HG03025 (cell line): ENCODE data around the gene APMAP.
"Not testable (repeated sequence)": the region's sequence is repeated elsewhere in the genome, so short reads cannot be mapped to it uniquely, and the experiment has no call there.

Experiments used
- ATAC-seq: cut with Tn5 transposase; IDR thresholded peaks from one replicate; pipeline ENCODE4 v1.9.1; 2021; ENCODE audit warnings: mild to moderate bottlenecking, moderate library complexity; ENCODE audit not compliant: unreplicated experiment, low FRiP score

The APMAP gene

DNA sequence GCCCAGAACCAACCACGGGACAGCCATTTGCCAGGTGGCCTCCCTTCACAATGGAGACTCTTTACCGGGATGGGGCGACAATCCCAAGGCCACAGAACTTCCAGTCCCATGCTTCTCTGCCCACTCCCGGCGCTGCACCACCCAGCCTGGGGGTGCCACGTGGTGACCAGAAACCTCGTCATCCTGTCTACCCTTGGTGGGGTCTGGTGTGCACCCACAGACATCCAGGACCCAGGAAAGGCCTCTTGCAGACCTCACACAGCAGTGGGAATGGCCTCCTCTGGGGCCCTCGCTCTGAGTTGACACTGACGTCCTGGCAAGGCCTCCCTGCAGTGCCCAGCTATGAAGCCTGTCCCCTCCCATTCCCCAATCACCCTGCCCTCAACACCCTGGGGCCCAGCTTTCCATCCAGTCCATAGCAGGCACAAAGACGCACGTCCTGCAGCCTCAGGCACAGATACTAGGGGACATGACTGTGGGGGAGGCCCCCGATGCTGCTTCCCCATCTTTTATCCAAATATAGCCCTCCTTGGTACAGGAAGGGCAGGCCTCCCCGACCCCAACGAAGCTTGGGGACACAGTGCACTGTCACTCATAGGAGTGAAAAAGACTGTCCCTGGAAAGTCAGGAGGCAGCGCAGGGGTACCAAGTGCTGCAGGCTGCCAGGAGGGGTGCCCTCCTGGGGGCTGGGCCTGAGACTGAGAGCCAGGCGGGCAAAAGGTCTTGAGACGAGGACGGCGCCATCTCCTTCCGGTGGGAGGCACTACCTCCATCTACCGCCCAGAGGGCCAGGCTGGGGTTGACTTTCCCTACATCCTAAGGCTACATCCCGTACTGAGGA lies 36.3 kb downstream of the APMAP start:
- no peak for ATAC-seq

DNA sequence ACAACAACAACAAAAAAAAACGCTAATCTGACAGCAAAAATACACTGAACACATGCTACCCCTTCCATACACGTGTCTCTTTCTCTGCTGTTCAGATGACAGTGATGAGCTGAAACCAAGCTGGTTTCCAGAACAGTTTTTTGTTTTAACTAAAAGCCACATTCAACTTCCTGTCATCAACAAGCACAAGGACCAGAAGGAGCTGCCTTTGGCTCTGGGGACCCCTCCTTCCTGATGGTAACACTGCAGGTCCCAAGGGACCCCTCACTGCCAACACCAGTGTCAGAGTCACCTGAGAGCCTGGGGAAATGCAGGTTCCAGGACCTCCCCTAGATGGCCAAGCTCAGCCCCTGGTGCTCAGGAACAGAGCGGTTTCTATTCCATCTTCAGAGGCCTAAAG lies 37.5 kb downstream of the APMAP start:
- peak; percentile 61 for ATAC-seq

DNA sequence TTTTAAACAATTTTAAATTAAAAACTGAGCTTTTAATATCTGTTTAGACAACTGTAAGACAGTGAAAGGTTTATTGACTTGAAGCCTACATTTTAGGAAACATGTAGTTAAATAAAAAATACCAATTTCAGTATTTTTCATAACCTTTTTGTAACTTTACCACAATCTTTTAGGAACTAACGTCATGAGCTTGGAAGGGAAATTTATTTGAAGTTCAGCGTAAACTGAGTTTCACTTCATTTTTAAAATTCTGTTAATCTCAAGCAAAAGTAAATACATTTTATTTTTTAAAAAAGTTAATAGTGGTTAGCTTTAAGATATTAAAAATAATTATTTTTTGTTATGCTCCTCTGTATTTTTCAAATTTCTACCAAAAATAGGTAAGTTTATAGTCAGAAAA lies 38.0 kb downstream of the APMAP start:
- no peak for ATAC-seq

DNA sequence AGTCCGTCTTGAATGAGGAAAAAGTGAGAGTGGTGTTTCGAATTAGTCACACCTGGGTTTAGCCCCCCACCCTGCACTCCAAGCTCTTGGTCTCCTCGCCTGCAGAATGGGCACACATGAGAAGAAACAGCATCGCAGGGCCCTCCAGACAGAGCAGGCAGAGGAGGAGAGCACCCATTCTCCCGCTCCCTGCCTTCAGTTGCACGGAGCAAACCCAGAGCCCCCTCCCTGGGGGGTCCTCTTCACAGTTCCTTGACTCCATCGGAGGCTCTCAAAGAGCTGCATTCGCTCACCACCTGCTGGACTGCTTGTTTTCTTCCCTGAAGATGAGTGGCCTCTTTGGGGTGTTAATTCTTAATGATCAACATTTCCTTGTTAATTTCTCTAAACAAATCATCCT lies 38.4 kb downstream of the APMAP start:
- ATAC-seq, result no peak

DNA sequence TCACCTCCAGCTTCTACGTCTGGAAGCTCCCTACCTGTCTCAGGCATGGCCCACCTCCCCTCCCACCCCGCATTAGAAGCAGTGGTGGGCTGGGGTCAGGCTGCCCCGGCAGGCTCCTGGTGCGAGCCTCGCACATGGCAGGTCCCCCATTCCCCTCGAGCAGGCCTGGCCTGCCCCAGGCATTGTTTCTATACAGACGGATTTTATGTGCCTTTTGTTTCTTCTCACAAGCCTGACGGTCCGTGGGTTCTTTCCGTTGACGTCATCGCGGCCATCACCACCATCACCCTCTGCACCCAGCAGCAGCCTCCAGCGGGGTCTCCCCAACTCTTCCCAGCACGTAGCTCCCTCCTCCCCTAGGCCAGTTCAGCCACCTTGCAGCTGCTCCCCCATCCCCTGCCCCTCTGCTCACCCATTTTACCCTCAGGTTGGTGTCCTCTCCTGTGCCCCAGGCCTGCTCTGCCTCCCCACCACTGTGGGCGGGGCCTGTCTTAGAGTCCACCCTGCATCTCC lies 38.9 kb downstream of the APMAP start:
- no peak for ATAC-seq

DNA sequence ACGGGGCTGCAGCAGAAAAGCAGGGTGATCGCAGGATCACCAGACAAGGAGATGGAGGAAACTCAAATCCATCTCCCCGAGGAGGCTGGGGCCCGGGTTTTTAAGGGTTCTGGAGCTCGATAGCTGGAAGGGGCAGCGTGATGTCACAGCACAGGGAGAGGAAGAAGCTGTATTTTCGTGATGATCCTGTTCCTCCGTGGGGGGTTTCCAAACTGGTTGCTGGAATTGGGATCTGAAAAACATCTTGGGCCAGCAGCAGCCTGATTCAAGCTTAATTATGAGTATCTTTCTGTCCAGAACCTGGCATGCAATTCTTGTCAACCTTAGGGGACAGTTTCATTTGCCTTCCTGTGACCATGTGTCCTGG lies 39.4 kb downstream of the APMAP start:
- no peak for ATAC-seq

DNA sequence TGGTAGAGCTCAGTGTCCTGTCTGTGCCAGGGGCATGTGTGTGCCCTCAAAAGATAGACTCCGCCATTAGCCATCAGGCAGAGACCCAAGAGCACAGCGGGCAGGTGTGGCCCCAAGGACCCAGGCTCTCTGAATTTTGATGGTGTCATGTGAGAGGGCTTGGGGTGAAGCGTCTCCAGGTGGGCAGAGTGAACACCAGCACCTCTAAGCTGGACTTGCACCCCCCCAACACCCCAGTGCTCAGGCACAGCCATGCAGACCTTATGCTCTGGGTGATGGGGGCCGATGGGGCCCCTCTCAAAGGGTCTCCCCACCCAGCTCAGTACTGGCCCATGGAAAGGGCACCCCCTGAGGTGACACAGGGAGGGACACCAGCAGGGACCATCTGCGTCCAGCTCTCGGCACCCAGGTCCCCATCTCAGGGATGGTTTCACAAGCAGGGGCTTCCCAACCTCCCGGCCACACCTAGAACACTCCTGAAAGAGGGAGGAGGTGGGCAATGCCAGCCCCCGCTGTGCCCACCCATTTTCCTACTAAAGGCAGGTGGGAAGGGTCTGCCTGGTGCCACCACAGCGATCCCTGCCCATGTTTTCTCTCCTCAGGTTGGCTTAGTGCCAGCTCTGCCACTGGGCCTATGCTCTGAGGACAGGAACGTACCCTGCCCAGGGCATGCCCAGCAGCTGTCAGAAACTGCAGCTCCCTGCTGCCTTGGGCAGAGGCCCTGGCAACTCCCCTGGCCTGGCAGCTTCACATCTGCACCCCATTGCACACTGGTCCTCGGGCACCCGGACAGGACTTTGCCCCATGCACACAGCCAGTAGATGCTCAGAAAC lies 40.0 kb downstream of the APMAP start:
- no peak for ATAC-seq

DNA sequence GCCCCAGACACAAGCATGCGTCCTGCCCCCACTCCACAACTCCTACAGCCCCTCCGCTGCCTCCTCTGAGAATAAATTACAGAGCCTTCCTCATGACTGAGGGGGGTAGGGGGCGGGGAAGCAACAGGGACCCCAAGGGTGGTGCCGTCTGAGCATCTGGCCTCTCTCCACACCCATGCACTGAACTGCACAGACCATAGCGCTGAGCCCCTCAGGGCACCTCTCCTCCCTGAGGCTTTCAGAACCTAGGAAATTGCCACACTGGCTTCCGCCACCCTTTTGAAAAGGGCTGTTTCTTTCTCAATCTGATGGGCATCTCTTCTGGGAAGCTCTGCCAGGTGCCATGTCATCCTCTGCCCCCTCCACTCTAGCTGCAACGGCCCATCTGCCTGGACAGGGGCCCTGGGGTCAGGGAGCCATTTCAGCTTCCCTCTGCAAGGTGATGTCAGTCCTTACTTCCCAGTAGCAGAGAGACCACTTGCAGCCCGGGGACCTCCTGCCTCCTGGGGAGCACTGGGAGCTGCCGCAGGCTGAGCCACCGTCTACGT lies 40.9 kb downstream of the APMAP start:
- no peak for ATAC-seq

DNA sequence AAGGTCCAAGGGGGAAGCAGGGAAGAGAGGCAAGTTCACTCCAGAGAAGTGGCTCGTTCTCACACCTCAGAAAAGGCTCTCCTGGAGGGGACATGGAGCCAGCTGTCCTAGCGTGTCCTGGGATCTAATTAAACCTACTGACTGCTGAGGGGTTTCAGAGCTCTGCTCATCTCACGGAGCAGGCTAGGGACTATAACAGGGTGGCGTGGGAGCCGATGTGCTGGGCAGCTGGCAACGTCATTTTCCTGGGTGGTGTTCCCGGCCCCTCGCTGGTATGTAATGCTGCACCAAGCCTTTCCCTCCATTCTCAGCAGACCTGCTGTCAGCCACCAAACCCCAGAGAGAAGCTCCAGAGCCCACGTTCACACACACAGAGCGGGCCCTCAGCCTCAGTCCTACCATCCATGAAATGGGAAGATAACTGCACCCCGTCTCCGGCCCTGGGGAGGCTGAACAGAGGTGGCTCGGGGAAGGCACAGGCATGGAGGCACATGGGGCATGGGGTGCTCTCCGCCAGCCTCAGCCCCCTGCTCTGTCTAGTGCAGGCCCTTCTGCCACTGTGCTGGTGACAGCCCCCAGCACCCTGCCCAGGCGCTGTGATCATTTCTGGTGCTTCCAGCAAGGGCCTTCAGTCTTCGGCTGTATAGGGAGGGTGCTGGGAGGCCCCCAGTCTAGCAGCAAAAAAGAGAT lies 41.6 kb downstream of the APMAP start:
- ATAC-seq, result no peak

DNA sequence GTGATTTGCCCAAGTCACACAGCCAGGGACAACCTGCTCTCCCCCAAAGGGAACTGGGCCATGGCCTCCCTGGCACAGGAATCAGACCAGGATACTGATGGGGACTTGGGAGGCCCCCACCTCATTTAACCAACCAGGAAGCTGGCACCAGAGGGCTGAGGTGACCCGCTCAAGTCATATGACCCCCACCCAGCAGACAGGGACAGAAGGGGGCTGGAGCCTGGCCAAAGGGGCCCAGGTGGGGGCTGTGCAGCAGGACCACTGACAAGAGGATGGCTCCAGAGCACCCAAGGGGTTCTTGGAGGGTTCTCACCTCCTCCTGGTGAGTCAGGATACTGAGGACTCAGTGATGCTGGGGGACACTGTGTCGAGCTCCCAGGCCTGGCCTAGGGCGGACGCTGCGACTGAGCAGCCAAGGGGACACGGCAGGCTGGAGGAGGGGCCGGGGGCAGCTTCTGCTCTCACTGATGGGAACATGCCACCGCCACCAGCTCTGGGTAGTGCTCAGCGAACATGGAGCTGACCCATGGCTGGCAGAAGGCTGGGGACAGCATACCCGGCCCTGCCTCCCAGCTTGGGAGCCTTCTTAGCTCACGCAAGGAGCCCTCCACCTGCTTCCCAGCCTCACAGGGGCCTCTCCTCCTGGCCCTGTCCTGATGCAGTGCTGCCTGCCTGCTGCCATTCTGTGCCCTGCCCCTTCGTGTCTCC lies 42.3 kb downstream of the APMAP start:
- ATAC-seq, result no peak

DNA sequence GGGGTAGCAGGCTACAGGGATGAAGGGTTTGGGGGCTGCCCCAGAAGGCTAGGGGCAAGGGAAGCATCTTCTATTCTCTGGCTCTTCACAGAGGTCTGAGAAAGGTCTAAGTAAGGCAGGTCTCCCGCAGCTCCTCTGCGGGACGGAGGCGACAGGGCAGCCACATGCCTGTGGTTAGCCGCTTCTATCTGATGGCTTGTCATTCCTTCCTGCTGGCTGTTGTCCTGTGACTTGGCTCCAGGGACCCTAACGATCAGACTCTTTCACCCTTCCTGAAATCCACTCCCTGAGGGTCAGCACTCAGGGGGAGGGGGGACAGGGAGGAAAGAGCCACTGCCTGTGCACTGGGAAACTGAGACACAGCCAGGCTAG lies 42.8 kb downstream of the APMAP start:
- ATAC-seq, result no peak

DNA sequence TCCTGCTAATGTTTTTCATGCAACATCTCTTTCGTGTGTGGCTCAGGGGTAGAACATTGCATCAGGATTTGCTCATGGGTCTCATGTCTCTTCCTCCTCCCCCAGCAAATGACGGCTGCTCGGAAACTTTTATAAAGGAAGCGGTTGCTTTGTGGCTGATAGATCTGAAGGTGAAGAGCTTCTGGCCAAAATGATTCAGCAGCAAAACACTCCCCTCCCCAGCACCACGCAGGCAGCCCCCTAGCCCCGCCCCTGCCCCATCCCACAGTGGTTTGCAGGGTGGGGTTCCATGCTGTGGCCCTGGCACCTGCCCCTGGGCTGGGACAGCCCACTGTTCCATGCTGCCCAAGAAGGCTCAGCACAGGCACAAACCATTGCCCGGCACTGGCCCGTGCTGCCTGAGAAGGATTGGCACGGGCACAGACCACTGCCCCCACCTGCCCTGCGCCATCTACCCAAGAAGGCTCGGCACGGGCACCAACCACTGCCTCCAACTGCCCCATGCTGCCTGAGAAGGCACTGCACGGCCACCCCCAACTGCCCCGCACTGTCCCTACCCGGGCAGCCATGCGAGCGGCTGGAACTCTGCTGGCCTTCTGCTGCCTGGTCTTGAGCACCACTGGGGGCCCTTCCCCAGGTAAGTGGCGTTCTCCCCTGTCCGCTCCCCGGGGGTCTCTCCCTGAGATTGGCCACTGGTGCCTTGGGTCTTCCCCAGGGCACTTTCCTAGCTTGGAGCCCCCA lies 43.4 kb downstream of the APMAP start, which contains the start of gene CST7:
CST7 (plus strand) TSS at position 331 of the 741 bp plus-strand sequence; CDS start at position 568, 237 bp downstream.
- ATAC-seq, result no peak

DNA sequence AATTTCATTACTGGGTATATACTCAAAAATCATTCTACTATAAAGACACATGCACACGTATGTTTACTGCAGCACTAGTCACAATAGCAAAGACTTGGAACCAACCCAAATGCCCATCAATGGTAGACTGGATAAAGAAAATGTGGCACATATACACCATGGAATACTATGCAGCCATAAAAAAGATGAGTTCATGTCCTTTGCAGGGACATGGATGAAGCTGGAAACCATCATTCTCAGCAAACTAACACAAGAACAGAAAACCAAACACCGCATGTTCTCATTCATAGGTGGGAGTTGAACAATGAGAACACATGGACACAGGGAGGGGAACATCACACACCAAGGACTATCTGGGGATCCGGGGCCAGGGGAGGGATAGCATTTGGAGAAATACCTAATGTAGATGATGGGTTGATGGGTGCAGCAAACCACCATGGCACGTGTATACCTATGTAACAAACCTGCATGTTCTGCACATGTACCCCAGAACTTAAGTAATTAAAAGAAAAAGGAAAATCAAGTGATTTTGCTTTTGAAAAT lies 44.1 kb downstream of the APMAP start:
- not testable (repeated sequence) for ATAC-seq

DNA sequence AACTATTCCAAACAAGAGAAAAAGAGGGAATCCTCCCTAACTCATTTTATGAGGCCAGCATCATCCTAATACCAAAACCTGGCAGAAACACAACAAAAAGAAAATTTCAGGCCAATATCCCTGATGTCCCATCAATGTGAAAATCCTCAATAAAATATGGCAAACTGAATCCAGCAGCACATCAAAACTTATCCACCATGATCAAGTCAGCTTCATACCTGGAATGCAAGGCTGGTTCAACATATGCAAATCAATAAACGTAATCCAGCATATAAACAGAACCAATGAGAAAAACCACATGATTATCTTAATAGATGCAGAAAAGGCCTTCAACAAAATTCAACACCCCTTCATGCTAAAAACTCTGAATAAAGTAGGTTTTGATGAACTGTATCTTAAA lies 46.2 kb downstream of the APMAP start:
- not testable (repeated sequence) for ATAC-seq

DNA sequence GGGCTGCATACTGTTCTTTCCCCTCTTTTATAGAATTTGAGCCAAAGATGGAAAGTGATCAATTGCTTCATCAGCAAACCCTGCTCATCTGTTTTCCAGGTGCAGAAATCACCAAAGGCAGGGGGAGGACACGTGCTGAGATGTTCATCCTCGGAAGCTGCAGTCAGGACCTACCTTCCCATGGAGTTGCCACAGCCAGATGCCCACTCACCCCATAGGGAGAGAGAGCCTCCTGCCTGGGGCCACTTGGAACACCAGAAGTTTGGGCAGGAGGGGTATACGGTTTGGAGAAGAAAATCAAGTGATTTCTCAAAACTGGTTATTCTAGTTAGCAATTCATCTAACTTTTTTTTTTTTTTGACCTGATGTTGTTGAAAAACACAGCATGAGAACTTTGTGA lies 48.8 kb downstream of the APMAP start:
- ATAC-seq, result no peak

DNA sequence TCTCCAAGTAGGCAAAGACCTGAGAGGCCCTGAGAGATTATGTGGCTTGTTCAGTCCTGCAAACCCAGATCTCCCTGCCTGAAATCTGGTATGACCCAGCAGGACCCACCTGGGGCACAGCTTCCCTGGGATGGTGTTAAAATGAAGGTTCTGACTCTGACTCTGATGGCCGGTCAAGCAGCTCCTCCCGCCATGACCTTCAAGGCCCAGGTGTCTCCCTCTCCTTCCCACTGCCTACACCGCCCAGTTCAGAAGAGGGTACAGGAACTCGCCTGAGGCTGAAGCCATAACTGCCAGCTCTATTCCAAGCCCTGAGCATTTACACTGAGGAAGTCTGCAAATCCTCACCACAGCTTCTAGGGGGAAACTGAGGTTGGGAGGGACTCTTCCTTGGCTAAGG lies 49.4 kb downstream of the APMAP start:
- no peak for ATAC-seq

DNA sequence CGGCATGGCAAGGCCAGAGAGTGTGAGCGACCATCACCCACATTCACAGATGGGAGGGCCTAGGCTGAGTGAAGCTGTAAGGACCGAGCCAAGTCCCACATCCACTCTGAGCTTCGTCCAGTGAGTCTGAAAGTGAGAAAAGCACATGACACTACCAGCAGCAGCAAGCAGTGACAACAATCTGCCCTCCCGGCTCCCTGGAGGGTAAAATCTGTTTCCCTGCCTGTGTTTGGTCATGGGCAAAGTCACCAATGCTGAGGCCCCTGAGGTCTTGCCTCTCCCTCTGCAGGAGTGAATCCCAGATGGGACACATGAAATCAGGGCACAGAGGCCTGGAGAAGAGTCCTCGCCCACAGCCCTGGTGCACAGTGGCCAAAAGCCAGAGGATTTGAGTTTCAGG lies 49.9 kb downstream of the APMAP start:
- no peak for ATAC-seq

DNA sequence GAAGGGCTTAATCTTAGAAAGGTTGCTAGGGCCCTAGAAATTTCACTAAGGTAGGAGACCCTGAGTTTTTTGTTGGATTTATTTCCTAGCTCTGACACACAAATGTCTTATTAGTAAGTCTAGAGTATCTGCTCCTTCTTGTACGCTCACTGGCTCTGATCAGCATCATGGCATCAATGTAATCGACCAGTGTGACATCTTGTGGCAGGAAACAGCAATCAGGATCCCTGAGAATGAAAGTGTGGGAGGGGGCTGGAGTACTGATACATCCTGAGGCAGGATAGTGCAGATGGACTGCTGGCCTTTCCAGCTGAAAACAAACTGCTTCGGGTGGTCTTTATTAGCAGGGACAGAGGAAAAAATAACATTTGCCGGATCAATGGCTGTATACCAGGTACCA lies 53.5 kb downstream of the APMAP start:
- ATAC-seq, result no peak

DNA sequence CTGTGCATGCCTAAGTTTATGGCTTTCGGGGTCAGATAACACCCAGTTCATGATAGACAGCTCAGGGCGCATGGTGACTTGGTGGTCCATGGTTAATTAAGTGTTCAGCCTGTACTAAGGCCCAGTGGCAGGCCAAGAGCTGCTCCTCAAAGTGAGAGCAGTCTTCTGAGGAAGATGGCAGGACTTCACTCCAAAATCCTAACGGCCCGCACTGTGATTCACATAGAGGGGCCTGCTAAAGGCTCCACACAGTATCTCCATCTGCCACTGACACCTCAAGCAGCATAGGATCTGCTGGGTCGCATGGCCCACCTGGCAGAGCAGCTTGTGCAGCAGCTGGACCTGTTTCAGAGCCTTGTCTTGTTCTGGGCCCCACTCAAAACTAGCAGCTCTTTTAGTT lies 54.1 kb downstream of the APMAP start:
- ATAC-seq, result no peak
